MM.1S (cell line): ENCODE data around the gene GRM1.

ENCODE experiments used
- DNase-seq: peaks from one replicate; pipeline ENCODE4 v3.0.0-alpha.2; 2015
- H2AFZ ChIP-seq: fragments of 300-600 bp; sonication (generic); 2 replicates; pipeline ENCODE4 v1.6.0; 2016; ENCODE audit warnings: antibody characterized with exemption, low read length
- H3F3A ChIP-seq: fragments of 300-600 bp; sonication (generic); 2 replicates; pipeline ENCODE4 v1.6.1; 2016; ENCODE audit warnings: mild to moderate bottlenecking, antibody characterized with exemption, low read length, moderate library complexity, mixed read lengths; ENCODE audit not compliant: insufficient read depth
- H3K27ac ChIP-seq: fragments of 300-600 bp; sonication (generic); 2 replicates; pipeline ENCODE4 v1.5.1; 2016; ENCODE audit warnings: mild to moderate bottlenecking, low read length
- H3K27me3 ChIP-seq: fragments of 300-600 bp; sonication (generic); replicated peaks from 2 replicates; pipeline ENCODE4 v1.6.0; 2016; ENCODE audit warnings: low read length; ENCODE audit not compliant: insufficient read depth
- H3K36me3 ChIP-seq: fragments of 300-600 bp; sonication (generic); replicated peaks from 2 replicates; pipeline ENCODE4 v1.6.1; 2016; ENCODE audit warnings: mild to moderate bottlenecking, low read length, mixed read lengths; ENCODE audit not compliant: insufficient read depth
- H3K4me1 ChIP-seq: fragments of 300-600 bp; sonication (generic); 2 replicates; pipeline ENCODE4 v1.6.1; 2016; ENCODE audit warnings: low read length, mixed read lengths
- H3K4me2 ChIP-seq: fragments of 300-600 bp; sonication (generic); 2 replicates; pipeline ENCODE4 v1.6.0; 2016; ENCODE audit warnings: low read depth, low read length
- H3K4me3 ChIP-seq: fragments of 300-600 bp; sonication (generic); 2 replicates; pipeline ENCODE4 v1.5.1; 2016; ENCODE audit warnings: low read length, mixed read lengths
- H3K79me2 ChIP-seq: fragments of 300-600 bp; sonication (generic); 2 replicates; pipeline ENCODE4 v1.6.1; 2016; ENCODE audit warnings: mixed run types, low read length, mixed read lengths
- H3K9ac ChIP-seq: fragments of 300-600 bp; sonication (generic); 2 replicates; pipeline ENCODE4 v1.6.1; 2016; ENCODE audit warnings: low read length, mixed read lengths
- H3K9me2 ChIP-seq: fragments of 300-600 bp; sonication (generic); replicated peaks from 2 replicates; pipeline ENCODE4 v1.6.1; 2016; ENCODE audit warnings: mild to moderate bottlenecking, low read length, mixed read lengths; ENCODE audit not compliant: insufficient read depth
- H3K9me3 ChIP-seq: fragments of 300-600 bp; sonication (generic); replicated peaks from 2 replicates; pipeline ENCODE4 v1.6.1; 2016; ENCODE audit warnings: mild to moderate bottlenecking, low read length, mixed read lengths; ENCODE audit not compliant: insufficient read depth
- H4K20me1 ChIP-seq: fragments of 300-600 bp; sonication (generic); 2 replicates; pipeline ENCODE4 v1.6.1; 2016; ENCODE audit warnings: mild to moderate bottlenecking, low read length, moderate library complexity, mixed read lengths; ENCODE audit not compliant: insufficient read depth
- EZH2 ChIP-seq: fragments of 300-600 bp; sonication (generic); optimal IDR thresholded peaks from 2 replicates; pipeline ENCODE3; 2017; ENCODE audit warnings: low read depth, mild to moderate bottlenecking, antibody characterized with exemption, low read length, mixed read lengths
- EZH2phosphoT487 ChIP-seq: fragments of 300-600 bp; sonication (generic); IDR thresholded peaks from 2 replicates; pipeline ENCODE4 v1.6.1; 2018; ENCODE audit warnings: antibody characterized with exemption, low read length
- TF ChIP-seq, protein P1 (sequence below): fragments of 300-600 bp; sonication (generic); IDR thresholded peaks from 2 replicates; pipeline ENCODE4 v1.5.1; 2016; ENCODE audit warnings: antibody characterized with exemption, low read length, mixed read lengths

GRM1 gene

DNA sequence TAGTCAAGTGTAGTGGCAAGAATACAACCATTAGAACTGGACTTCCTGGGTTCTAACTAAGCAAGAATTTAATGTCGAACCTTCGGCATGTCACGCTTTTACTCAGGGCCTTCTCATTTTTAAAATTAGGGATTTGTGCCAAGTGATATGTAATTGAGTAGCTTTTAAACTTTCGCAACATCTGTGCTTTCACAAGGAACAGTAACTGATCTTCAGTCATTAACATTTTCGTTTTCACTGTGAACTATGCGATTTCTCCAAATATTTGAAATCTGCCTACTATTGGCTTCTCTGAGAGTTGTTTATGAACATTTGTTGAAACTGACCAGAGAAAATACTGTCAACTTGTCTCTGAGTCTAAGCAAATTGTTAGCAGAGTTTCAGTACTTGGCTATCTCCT is 27.6 kb downstream of the GRM1 start:
- Histone ChIP-seq H3K27me3 (no peaks in the 10 kb centered on the region), H2AFZ (no peak overlapping the region), H3K36me3 (no peaks in the 10 kb centered on the region), H3K9me3 (no peaks in the 10 kb centered on the region), H3K9ac (no peak overlapping the region), H3K27ac (no peak overlapping the region), H4K20me1 (no peaks in the 10 kb centered on the region), H3K4me2 (no peak overlapping the region), H3K79me2 (no peaks in the 10 kb centered on the region), H3F3A (no peaks in the 10 kb centered on the region), H3K4me3 (no peak overlapping the region), H3K4me1 (no peaks in the 10 kb centered on the region), H3K9me2 (no peaks in the 10 kb centered on the region)
- DNase-seq: no peak
- TF ChIP-seq EZH2 (no peak), EZH2phosphoT487 (no peak)
- TF ChIP-seq, protein P1, sequence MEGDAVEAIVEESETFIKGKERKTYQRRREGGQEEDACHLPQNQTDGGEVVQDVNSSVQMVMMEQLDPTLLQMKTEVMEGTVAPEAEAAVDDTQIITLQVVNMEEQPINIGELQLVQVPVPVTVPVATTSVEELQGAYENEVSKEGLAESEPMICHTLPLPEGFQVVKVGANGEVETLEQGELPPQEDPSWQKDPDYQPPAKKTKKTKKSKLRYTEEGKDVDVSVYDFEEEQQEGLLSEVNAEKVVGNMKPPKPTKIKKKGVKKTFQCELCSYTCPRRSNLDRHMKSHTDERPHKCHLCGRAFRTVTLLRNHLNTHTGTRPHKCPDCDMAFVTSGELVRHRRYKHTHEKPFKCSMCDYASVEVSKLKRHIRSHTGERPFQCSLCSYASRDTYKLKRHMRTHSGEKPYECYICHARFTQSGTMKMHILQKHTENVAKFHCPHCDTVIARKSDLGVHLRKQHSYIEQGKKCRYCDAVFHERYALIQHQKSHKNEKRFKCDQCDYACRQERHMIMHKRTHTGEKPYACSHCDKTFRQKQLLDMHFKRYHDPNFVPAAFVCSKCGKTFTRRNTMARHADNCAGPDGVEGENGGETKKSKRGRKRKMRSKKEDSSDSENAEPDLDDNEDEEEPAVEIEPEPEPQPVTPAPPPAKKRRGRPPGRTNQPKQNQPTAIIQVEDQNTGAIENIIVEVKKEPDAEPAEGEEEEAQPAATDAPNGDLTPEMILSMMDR: no peak

DNA sequence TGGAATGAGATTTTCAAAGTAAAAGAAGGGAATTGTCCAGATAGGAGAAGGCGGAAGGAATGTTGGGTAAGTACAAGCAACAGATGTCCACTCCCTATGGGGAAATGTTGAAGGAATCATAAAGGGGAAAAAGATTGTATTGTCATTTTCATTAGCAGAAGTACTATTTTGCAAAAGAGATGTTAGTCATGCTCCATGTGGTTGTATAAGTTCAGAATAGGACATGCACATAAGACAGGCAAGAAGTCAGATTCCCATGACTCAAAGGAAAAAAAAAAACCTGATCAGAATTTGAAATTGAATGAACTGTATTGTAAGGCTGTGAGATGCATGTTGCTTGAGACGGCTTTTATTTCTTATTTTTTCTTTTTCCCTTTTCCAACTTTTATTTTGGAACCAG is 36.8 kb downstream of the GRM1 start:
- Histone ChIP-seq H3K36me3 (no peaks in the 10 kb centered on the region), H3K9ac (no peak overlapping the region), H3K9me3 (no peaks in the 10 kb centered on the region), H3K9me2 (no peaks in the 10 kb centered on the region), H2AFZ (no peak overlapping the region), H3K4me3 (no peak overlapping the region), H3K27ac (no peak overlapping the region), H3K27me3 (no peaks in the 10 kb centered on the region), H3K4me2 (no peak overlapping the region), H3K79me2 (no peaks in the 10 kb centered on the region), H4K20me1 (no peaks in the 10 kb centered on the region), H3F3A (no peaks in the 10 kb centered on the region), H3K4me1 (no peaks in the 10 kb centered on the region)
- TF ChIP-seq EZH2phosphoT487: no peak
- TF ChIP-seq, protein P1: no peak
- no peak for TF ChIP-seq EZH2
- DNase-seq: no peak

GRCh38 chr6:146066506-146066905 is 37.6 kb downstream of the GRM1 start:
- TF ChIP-seq, protein P1: no peak
- TF ChIP-seq EZH2 (no peak), EZH2phosphoT487 (no peak)
- H3K79me2 ChIP-seq: no peaks in the 10 kb centered on the region

More at GRCh38 chr6:146066506-146066905, 37.6 kb downstream of the GRM1 start:
- H3K4me2 ChIP-seq: no peak overlapping the region
- no peaks in the 10 kb centered on the region for H3K27me3 ChIP-seq
- H3K9me3 ChIP-seq: no peaks in the 10 kb centered on the region
- no peaks in the 10 kb centered on the region for H3F3A ChIP-seq
- DNase-seq: no peak
- H3K9ac ChIP-seq: no peak overlapping the region
- no peak overlapping the region for H3K27ac ChIP-seq
- no peaks in the 10 kb centered on the region for H3K4me1 ChIP-seq
- no peaks in the 10 kb centered on the region for H4K20me1 ChIP-seq
- no peaks in the 10 kb centered on the region for H3K9me2 ChIP-seq
- no peaks in the 10 kb centered on the region for H3K36me3 ChIP-seq
- no peak overlapping the region for H3K4me3 ChIP-seq
- no peak overlapping the region for H2AFZ ChIP-seq
